ENCODE measurements around the gene GFOD1. TPM values are rescaled to one million over a fixed set of nuclear protein-coding genes. Genes with fewer than 3 reads are reported as not detected.

The GFOD1 gene
- total and polyA plus RNA-seq, 10 of the 15 experiments (the other 5 are each of a cell fraction or from before 2014, with no cell fraction given), result 6.5 to 41.4 (median 16.0) TPM

DNA sequence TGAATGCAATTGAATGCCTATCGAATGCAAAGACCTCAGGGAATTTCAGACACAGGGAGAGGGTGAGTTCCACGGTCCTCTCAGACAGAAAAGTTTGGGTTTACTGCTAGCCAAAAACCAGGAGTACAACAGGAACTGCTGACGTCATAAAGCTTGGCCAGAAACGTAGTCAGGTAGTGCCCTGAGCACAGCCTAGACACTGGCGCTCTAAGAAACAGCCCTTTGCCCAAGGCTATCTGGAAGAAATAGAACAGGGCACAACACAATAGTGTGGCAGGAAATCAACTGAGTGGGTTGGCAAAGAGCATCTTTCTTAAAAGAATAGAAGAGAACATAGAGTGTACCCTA is 58.0 kb downstream of the GFOD1 start:
- in situ Hi-C loops (cut with MboI), result loop anchor here (5.0 kb wide), 1 partner anchor 47 kb away; no protein-coding TSS in a partner anchor
- RAD21 ChIA-PET (ENCODE audit: unreplicated experiment), result interaction anchor here (1.1 to 10.4 kb wide), 26 partner anchors 11 to 195 kb away, joined by 3 to 193 read pairs (median 8); partner anchors contain the start of genes GFOD1, NOL7, SIRT5 and TBC1D7
- H3K4me2 ChIP-seq (ENCODE audit: control insufficient read depth, insufficient read depth), result peak overlapping the region; percentile 93
- ATAC-seq (no peak), DNase-seq (ENCODE audit: low read depth, low spot score) (no peak), FAIRE-seq (no peak)
- SMC1A ChIA-PET (ENCODE audit: uncharacterized antibody, unreplicated experiment), result interaction anchor here (0.9 to 17.6 kb wide), 33 partner anchors 8 to 187 kb away, joined by 3 to 241 read pairs (median 5); partner anchors contain the start of genes GFOD1, SIRT5 and TBC1D7
- intact Hi-C loops (cut with micrococcal nuclease; ENCODE audit: unreplicated experiment), result loop anchor here (2.0 to 5.0 kb wide), 5 partner anchors 38 to 185 kb away; partner anchors contain the start of genes NOL7 and SIRT5
- H3K4me1 ChIP-seq (ENCODE audit: control insufficient read depth, insufficient read depth, low read length), result peaks cover 82% of the 10 kb centered on the region
- peaks cover 0 to 3% of the 10 kb centered on the region in 2 experiments; a peak in 2 of 4 replicates for H3K36me3 ChIP-seq (ENCODE audit: control insufficient read depth in 2 of 2, insufficient read depth in 2 of 2, low read length in 1 of 2)
- no peaks in the 10 kb centered on the region for H4K20me1 ChIP-seq (ENCODE audit: control insufficient read depth, insufficient read depth)
- POLR2A ChIA-PET, result interaction anchor here (0.5 to 8.9 kb wide), 16 partner anchors 11 to 186 kb away, joined by 3 to 96 read pairs (median 8); partner anchors contain the start of genes GFOD1 and NOL7
- no TSS peak for BruUV-seq (replicated peaks)
- 56% methylated on average over 5 of the region's 5 CpGs for WGBS (ENCODE audit: insufficient coverage, insufficient replicate concordance, low lambda C conversion rate, missing lambda C conversion rate)
- peak overlapping the region; percentile 37 for H2AFZ ChIP-seq (ENCODE audit: control insufficient read depth, low read depth, low read length)
- peak overlapping the region; percentile 86 for H3K9ac ChIP-seq (ENCODE audit: control insufficient read depth, insufficient read depth, low read length)
- peaks cover 76% of the 10 kb centered on the region for H3K79me2 ChIP-seq (ENCODE audit: control insufficient read depth, insufficient read depth, low read length)
- no peaks in the 10 kb centered on the region for H3K27me3 ChIP-seq (replicated peaks in 1 of 2; ENCODE audit: control insufficient read depth in 2 of 2, insufficient read depth in 2 of 2, low read length in 1 of 2)
- H3K9me3 ChIP-seq (replicated peaks; ENCODE audit: control insufficient read depth, insufficient read depth, low read length), result peaks cover 3% of the 10 kb centered on the region; the same call in 2 of the 3 replicates
- CTCF ChIA-PET, result interaction anchor here (0.8 to 9.6 kb wide), 22 partner anchors 11 to 234 kb away, joined by 3 to 113 read pairs (median 11); partner anchors contain the start of gene SIRT5
- peak overlapping the region; percentile 99 for H3K27ac ChIP-seq (ENCODE audit: control insufficient read depth, insufficient read depth)
- H3K4me3 ChIP-seq, result no peak overlapping the region
- TF ChIP-seq MYC (IDR thresholded peaks at IDR 0.05; ENCODE audit: insufficient read depth, insufficient read length, insufficient replicate concordance, low read length, severe bottlenecking) (no peak), POLR2A (IDR thresholded peaks at IDR 0.05; ENCODE audit: low read depth, low read length) (no peak), NKRF (conservative IDR thresholded peaks at IDR 0.05) (0 out of 2 replicates have a peak, but pooled peaks have one; percentile 7), CREB1 (IDR thresholded peaks at IDR 0.05; ENCODE audit: low read depth) (peak; percentile 96), BRCA1 (IDR thresholded peaks at IDR 0.05; ENCODE audit: low read depth, low read length) (no peak), PAX8 (IDR thresholded peaks at IDR 0.05) (no peak), GATAD2B (conservative IDR thresholded peaks at IDR 0.05; ENCODE audit: low read depth) (peak; percentile 3; the same call in 1 of the 2 replicates), ESRRA (IDR thresholded peaks at IDR 0.05; ENCODE audit: low read length) (no peak), RAD51 (IDR thresholded peaks at IDR 0.05) (no peak), IKZF1 (conservative IDR thresholded peaks at IDR 0.05) (0 out of 2 replicates have a peak, but pooled peaks have one; percentile 6), ZBTB33 (IDR thresholded peaks at IDR 0.05) (peak; percentile 76), ZNF207 (IDR thresholded peaks at IDR 0.05; ENCODE audit: borderline replicate concordance) (0 out of 2 replicates have a peak, but pooled peaks have one; percentile 12), ATF7 (IDR thresholded peaks at IDR 0.05; ENCODE audit: low read depth) (peak; percentile 95), HCFC1 (IDR thresholded peaks at IDR 0.05; ENCODE audit: low read length) (0 out of 2 replicates have a peak, but pooled peaks have one; percentile 10)
- TF ChIP-seq, protein P1, sequence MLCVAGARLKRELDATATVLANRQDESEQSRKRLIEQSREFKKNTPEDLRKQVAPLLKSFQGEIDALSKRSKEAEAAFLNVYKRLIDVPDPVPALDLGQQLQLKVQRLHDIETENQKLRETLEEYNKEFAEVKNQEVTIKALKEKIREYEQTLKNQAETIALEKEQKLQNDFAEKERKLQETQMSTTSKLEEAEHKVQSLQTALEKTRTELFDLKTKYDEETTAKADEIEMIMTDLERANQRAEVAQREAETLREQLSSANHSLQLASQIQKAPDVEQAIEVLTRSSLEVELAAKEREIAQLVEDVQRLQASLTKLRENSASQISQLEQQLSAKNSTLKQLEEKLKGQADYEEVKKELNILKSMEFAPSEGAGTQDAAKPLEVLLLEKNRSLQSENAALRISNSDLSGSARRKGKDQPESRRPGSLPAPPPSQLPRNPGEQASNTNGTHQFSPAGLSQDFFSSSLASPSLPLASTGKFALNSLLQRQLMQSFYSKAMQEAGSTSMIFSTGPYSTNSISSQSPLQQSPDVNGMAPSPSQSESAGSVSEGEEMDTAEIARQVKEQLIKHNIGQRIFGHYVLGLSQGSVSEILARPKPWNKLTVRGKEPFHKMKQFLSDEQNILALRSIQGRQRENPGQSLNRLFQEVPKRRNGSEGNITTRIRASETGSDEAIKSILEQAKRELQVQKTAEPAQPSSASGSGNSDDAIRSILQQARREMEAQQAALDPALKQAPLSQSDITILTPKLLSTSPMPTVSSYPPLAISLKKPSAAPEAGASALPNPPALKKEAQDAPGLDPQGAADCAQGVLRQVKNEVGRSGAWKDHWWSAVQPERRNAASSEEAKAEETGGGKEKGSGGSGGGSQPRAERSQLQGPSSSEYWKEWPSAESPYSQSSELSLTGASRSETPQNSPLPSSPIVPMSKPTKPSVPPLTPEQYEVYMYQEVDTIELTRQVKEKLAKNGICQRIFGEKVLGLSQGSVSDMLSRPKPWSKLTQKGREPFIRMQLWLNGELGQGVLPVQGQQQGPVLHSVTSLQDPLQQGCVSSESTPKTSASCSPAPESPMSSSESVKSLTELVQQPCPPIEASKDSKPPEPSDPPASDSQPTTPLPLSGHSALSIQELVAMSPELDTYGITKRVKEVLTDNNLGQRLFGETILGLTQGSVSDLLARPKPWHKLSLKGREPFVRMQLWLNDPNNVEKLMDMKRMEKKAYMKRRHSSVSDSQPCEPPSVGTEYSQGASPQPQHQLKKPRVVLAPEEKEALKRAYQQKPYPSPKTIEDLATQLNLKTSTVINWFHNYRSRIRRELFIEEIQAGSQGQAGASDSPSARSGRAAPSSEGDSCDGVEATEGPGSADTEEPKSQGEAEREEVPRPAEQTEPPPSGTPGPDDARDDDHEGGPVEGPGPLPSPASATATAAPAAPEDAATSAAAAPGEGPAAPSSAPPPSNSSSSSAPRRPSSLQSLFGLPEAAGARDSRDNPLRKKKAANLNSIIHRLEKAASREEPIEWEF (IDR thresholded peaks at IDR 0.05; ENCODE audit: insufficient replicate concordance, low read depth, low read length), result no peak

All from GM12878 (cell line).